ENCODE measurements around the gene BCHE.

Gene BCHE

GRCh38 chr3:165748094-165748493 lies 89.1 kb downstream of the BCHE start:
- DNase-seq: no peak

GRCh38 chr3:165746874-165747273 lies 90.3 kb downstream of the BCHE start:
- no peak for DNase-seq

- DNase-seq: no peak
Measured at GRCh38 chr3:165744025-165744424, 93.2 kb downstream of the BCHE start.

GRCh38 chr3:165742351-165742750 lies 94.9 kb downstream of the BCHE start:
- no peak for DNase-seq

GRCh38 chr3:165729756-165730155 lies 107.5 kb downstream of the BCHE start:
- no peak for DNase-seq

- DNase-seq: no peak
Measured at GRCh38 chr3:165728924-165729323, 108.3 kb downstream of the BCHE start.

DNA sequence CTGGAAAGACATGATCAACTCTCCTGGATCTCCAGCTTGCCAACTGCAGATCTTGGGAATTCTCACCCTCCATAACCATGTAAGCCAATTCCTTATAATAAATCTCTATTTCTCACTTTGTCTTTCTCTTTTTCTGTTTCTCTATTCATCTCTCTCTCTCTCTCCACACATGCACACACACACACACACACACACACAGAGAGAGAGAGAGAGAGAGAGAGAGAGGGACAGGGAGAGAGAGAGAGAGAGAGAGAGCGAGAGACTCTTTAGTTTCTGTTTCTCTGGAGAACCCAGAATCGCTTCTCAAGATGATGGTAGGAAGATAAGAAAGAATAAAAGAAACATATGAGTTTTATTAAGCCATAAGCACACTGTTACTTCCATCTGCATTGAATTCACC lies 111.9 kb downstream of the BCHE start:
- no peak for DNase-seq
